Activated CD4-positive, alpha-beta T cell treated with anti-CD3 and anti-CD28 coated beads, Interleukin-2, amount 10 ng/mL, durations not matched to agents 7 days and 5 days (primary cell): ENCODE data around the gene MDM4. TPM values are rescaled to one million over a fixed set of nuclear protein-coding genes. Genes with fewer than 3 reads are reported as not detected.
A peak's percentile ranks its signal among the peaks of the same experiment; 100 is the strongest.
"Not testable (repeated sequence)": the region's sequence is repeated elsewhere in the genome, so short reads cannot be mapped to it uniquely, and the experiment has no call there.

Source experiments
- CTCF ChIA-PET: fragments of 350-600 bp; sonication (Branson Sonifier 250); formaldehyde crosslinking; loops from one replicate; lab custom pipeline; 2021; ENCODE audit warnings: antibody characterized with exemption; lab: Charles Lee
- POLR2A ChIA-PET: fragments of 350-600 bp; sonication (Branson Sonifier 250); formaldehyde crosslinking; loops from one replicate; lab custom pipeline; 2021; ENCODE audit warnings: antibody characterized with exemption; lab: Charles Lee
- DNase-seq: peaks from one replicate; pipeline ENCODE4 v3.0.0-alpha.2; 2020
- H3K27ac Mint-ChIP-seq: one replicate; pipeline ENCODE4 v1.8.0; 2021; ENCODE audit warnings: mild to moderate bottlenecking, moderate library complexity, mixed read lengths
- H3K27me3 Mint-ChIP-seq: one replicate; pipeline ENCODE4 v1.8.0; 2021; ENCODE audit warnings: mixed read lengths
- H3K36me3 Mint-ChIP-seq: one replicate; pipeline ENCODE4 v1.8.0; 2021; ENCODE audit warnings: low read depth, mixed read lengths
- H3K4me1 Mint-ChIP-seq: one replicate; pipeline ENCODE4 v1.8.0; 2021; ENCODE audit warnings: mixed read lengths
- H3K4me3 Mint-ChIP-seq: one replicate; pipeline ENCODE4 v1.8.0; 2021; ENCODE audit warnings: mild to moderate bottlenecking, moderate library complexity, mixed read lengths
- H3K9me3 Mint-ChIP-seq: one replicate; pipeline ENCODE4 v1.8.0; 2021; ENCODE audit warnings: mixed read lengths
- total RNA-seq, 2 experiments: library from RNA; stranded (reverse); gene quantifications; one replicate each; pipeline ENCODE4 v1.2.3, GENCODE V29; 2021

Gene MDM4
- total RNA-seq, 2 experiments from 2014 or later: 95.0 to 98.1 TPM

GRCh38 chr1:204568576-204569315 is 52.5 kb downstream of the MDM4 start:
- Mint-ChIP-seq H3K27me3 (no peaks in the 10 kb centered on the region), H3K4me3 (no peak overlapping the region), H3K4me1 (peaks cover 49% of the 10 kb centered on the region), H3K9me3 (no peaks in the 10 kb centered on the region), H3K36me3 (peaks cover 22% of the 10 kb centered on the region), H3K27ac (no peak overlapping the region)
- POLR2A ChIA-PET: no interaction called here
- no peak for DNase-seq
- CTCF ChIA-PET: interaction anchor here (0.7 to 1.5 kb wide), 3 partner anchors 11 to 238 kb away, joined by 3 to 10 read pairs (median 5); no protein-coding TSS in a partner anchor

GRCh38 chr1:204569478-204569877 is 53.3 kb downstream of the MDM4 start:
- no peak for DNase-seq
- Mint-ChIP-seq H3K4me3 (no peak overlapping the region), H3K36me3 (peaks cover 19% of the 10 kb centered on the region), H3K4me1 (peaks cover 43% of the 10 kb centered on the region), H3K27ac (no peak overlapping the region), H3K27me3 (no peaks in the 10 kb centered on the region), H3K9me3 (no peaks in the 10 kb centered on the region)
- CTCF ChIA-PET: interaction anchor here (1.4 kb wide), 1 partner anchor 238 kb away, joined by 10 read pairs; no protein-coding TSS in a partner anchor
- POLR2A ChIA-PET: no interaction called here

GRCh38 chr1:204570021-204570420 is 53.8 kb downstream of the MDM4 start:
- CTCF ChIA-PET: interaction anchor here (0.6 kb wide), 1 partner anchor 10 kb away, joined by 3 read pairs; no protein-coding TSS in a partner anchor
- DNase-seq, POLR2A ChIA-PET, H3K9me3 Mint-ChIP-seq, H3K4me3 Mint-ChIP-seq, H3K27ac Mint-ChIP-seq, H3K27me3 Mint-ChIP-seq: not testable (repeated sequence)
- Mint-ChIP-seq H3K36me3 (peaks cover 17% of the 10 kb centered on the region), H3K4me1 (peaks cover 37% of the 10 kb centered on the region)

GRCh38 chr1:204571128-204571527 is 54.9 kb downstream of the MDM4 start:
- POLR2A ChIA-PET: no interaction called here
- H3K4me3 Mint-ChIP-seq: no peak overlapping the region

GRCh38 chr1:204571631-204572030 is 55.4 kb downstream of the MDM4 start:
- H3K4me1 Mint-ChIP-seq: peaks cover 26% of the 10 kb centered on the region
- peaks cover 14% of the 10 kb centered on the region for H3K36me3 Mint-ChIP-seq
- H3K4me3 Mint-ChIP-seq: no peak overlapping the region
- H3K9me3 Mint-ChIP-seq: no peaks in the 10 kb centered on the region
- ChIA-PET CTCF (interaction anchor here (0.7 to 3.2 kb wide), 2 partner anchors 15 to 235 kb away, joined by 4 to 11 read pairs; no protein-coding TSS in a partner anchor), POLR2A (no interaction called here)
- no peak for DNase-seq
- no peaks in the 10 kb centered on the region for H3K27me3 Mint-ChIP-seq
- no peak overlapping the region for H3K27ac Mint-ChIP-seq

More at GRCh38 chr1:204571128-204571527, 54.9 kb downstream of the MDM4 start:
- Mint-ChIP-seq H3K27ac (no peak overlapping the region), H3K9me3 (no peaks in the 10 kb centered on the region), H3K4me1 (peaks cover 28% of the 10 kb centered on the region), H3K27me3 (no peaks in the 10 kb centered on the region), H3K36me3 (peaks cover 14% of the 10 kb centered on the region)
- DNase-seq: no peak
- CTCF ChIA-PET: interaction anchor here (0.7 to 3.2 kb wide), 2 partner anchors 15 to 236 kb away, joined by 4 to 11 read pairs; no protein-coding TSS in a partner anchor

GRCh38 chr1:204572923-204573922 is 57.0 kb downstream of the MDM4 start:
- Mint-ChIP-seq H3K4me1 (peaks cover 19% of the 10 kb centered on the region), H3K27ac (peak overlapping the region; percentile 4), H3K27me3 (no peaks in the 10 kb centered on the region), H3K4me3 (no peak overlapping the region), H3K36me3 (peaks cover 6% of the 10 kb centered on the region), H3K9me3 (no peaks in the 10 kb centered on the region)
- POLR2A ChIA-PET: no interaction called here
- DNase-seq: no peak
- CTCF ChIA-PET: interaction anchor here (0.7 to 3.2 kb wide), 4 partner anchors 19 to 234 kb away, joined by 3 to 11 read pairs (median 3); no protein-coding TSS in a partner anchor

GRCh38 chr1:204574016-204574864 is 58.0 kb downstream of the MDM4 start:
- Mint-ChIP-seq H3K27ac (peak overlapping the region; percentile 6), H3K36me3 (peaks cover 3% of the 10 kb centered on the region), H3K27me3 (no peaks in the 10 kb centered on the region), H3K9me3 (no peaks in the 10 kb centered on the region), H3K4me3 (no peak overlapping the region), H3K4me1 (peaks cover 21% of the 10 kb centered on the region)
- ChIA-PET POLR2A (no interaction called here), CTCF (interaction anchor here (0.6 to 3.2 kb wide), 6 partner anchors 8 to 1228 kb away, joined by 3 to 11 read pairs (median 4); no protein-coding TSS in a partner anchor)
- no peak for DNase-seq

GRCh38 chr1:204574865-204575163 is 58.6 kb downstream of the MDM4 start:
- peaks cover 5% of the 10 kb centered on the region for H3K36me3 Mint-ChIP-seq
- H3K4me1 Mint-ChIP-seq: peaks cover 27% of the 10 kb centered on the region
- no peaks in the 10 kb centered on the region for H3K27me3 Mint-ChIP-seq
- CTCF ChIA-PET: interaction anchor here (0.6 to 1.9 kb wide), 5 partner anchors 9 to 1229 kb away, joined by 3 to 4 read pairs (median 3); no protein-coding TSS in a partner anchor
- peak overlapping the region; percentile 6 for H3K27ac Mint-ChIP-seq
- DNase-seq: no peak
- no peaks in the 10 kb centered on the region for H3K9me3 Mint-ChIP-seq
- H3K4me3 Mint-ChIP-seq: no peak overlapping the region
- POLR2A ChIA-PET: no interaction called here

- no peaks in the 10 kb centered on the region for H3K27me3 Mint-ChIP-seq
- H3K9me3 Mint-ChIP-seq: no peaks in the 10 kb centered on the region
- peaks cover 34% of the 10 kb centered on the region for H3K4me1 Mint-ChIP-seq
- H3K4me3 Mint-ChIP-seq: no peak overlapping the region
- peak overlapping the region; percentile 37 for H3K27ac Mint-ChIP-seq
- ChIA-PET CTCF (interaction anchor here (0.6 to 1.9 kb wide), 4 partner anchors 10 to 1229 kb away, joined by 3 to 4 read pairs (median 4); no protein-coding TSS in a partner anchor), POLR2A (no interaction called here)
- peaks cover 7% of the 10 kb centered on the region for H3K36me3 Mint-ChIP-seq
- no peak for DNase-seq
Measured at GRCh38 chr1:204575221-204576190, 59.3 kb downstream of the MDM4 start.

GRCh38 chr1:204576422-204576821 is 60.2 kb downstream of the MDM4 start:
- Mint-ChIP-seq H3K27me3 (no peaks in the 10 kb centered on the region), H3K36me3 (peaks cover 8% of the 10 kb centered on the region), H3K27ac (peak overlapping the region; percentile 37), H3K9me3 (no peaks in the 10 kb centered on the region), H3K4me1 (peaks cover 40% of the 10 kb centered on the region), H3K4me3 (no peak overlapping the region)
- ChIA-PET CTCF (no interaction called here), POLR2A (no interaction called here)
- no peak for DNase-seq
